GM19463 (cell line): ENCODE results near the gene RAPGEF5.

Source experiments
- ATAC-seq: cut with Tn5 transposase; IDR thresholded peaks from one replicate; pipeline ENCODE4 v1.9.1; 2021; ENCODE audit warnings: mild to moderate bottlenecking, moderate library complexity; ENCODE audit not compliant: unreplicated experiment

RAPGEF5 gene

DNA sequence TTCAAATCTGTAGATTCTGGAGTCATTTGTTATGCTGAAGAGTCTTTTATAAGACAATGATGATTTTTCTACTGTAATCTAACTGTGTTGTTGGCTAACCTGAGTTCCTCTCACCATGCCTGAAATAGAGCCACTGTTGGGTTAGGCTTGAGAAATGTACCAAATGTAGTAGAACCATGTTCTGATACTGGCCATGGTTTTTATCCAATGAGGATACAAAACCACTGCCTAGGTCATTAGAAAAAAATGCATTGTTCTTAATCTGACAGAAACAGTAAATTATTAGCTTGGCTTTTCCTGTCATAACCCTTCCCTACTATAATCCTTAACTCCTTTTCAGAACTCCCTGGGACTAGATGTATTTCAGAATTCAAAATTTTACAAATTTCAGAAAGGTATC is 86.6 kb downstream of the RAPGEF5 start:
- ATAC-seq = no peak

DNA sequence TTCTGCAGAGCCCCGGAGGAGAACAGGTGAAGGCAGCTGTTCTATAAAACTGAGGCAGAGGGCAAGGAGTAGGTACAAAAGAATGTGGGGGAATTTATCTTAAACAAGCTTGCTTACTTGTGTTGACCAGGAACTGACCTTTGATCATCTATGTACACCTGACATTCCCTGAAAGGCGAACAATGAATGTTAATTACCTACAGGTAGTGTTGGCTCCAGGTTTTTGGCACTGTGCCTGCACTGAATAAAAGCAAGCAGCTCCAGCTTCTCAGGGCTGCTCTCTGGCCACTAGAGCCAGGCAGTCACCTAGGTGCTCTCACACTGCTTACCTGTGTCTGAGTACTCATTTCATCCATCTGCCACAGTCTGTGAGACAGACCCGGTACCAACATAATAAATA is 87.0 kb downstream of the RAPGEF5 start:
- ATAC-seq = no peak

DNA sequence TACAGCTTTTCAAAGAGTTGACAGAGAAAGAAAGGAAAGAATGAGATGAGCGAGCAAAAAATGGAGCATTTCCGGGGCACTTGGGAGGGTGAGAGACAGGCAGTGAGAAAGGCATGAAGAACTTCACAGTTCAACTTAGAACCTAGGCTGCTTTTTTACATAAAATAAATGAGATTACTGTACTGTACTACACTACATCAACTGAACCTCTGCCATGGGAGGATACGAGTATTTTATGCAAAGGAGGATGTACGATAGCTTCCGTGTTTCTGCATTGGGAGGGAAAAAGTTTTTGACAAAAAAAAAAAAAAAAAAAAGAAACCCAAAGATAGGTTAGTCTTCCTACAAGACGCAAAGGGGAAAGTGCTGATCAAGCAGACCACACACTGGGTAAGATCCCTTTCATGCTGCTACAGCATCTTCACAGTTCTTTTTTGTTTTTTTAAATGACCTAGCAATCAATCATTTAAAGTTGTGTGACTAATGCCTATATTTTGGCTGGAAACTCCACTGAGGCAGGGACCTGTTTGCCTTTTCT is 88.0 kb downstream of the RAPGEF5 start:
- no peak for ATAC-seq

DNA sequence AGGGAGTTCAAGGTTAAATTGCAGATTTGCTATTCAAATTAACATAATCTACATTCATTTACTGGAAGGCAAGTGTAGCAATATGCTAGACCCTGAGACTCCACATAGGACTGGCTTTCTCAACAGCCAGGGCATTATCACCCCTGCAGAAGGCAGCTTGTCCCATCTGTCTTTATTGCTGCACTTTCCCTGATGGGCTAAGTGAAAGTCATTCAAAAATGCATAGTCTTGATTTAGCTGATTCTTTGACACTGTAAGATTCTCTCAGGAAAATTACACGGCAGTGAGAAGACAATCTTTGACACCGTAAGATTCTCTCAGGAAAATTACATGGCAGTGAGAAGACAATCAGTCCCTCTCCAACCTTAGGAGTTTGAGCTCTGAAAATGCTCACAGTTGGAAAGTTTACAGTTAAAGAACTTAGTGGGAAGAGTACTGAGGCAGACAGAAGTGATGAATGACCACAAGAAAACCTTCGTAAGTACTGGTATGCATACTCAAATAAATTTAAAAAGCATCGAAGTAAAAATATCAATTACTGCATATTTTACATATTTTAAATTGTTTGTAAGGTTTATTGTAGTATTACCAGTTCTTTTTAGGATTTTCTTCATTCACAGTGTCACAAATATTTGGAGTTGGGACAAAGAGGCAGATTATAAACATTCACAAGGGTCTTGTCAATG is 88.9 kb downstream of the RAPGEF5 start:
- no peak for ATAC-seq

DNA sequence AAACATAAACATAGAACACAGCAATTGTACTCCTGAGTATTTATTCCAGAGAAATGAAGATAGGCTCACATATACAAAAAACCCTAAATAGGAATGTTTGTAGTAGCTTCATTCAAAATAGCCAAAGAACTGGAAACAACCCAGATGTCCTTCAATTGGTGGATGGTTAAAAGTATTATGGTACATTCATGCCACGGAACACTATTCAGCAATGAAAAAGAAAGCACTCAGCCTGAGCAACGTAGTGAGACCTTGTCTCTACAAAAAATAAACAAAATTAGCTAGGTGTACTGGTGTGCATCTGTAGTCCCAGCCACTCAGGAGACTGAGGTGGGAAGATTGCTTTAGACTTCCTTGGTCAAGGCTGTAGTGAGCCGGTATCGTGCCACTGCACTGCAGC is 94.4 kb downstream of the RAPGEF5 start:
- ATAC-seq = no peak

DNA sequence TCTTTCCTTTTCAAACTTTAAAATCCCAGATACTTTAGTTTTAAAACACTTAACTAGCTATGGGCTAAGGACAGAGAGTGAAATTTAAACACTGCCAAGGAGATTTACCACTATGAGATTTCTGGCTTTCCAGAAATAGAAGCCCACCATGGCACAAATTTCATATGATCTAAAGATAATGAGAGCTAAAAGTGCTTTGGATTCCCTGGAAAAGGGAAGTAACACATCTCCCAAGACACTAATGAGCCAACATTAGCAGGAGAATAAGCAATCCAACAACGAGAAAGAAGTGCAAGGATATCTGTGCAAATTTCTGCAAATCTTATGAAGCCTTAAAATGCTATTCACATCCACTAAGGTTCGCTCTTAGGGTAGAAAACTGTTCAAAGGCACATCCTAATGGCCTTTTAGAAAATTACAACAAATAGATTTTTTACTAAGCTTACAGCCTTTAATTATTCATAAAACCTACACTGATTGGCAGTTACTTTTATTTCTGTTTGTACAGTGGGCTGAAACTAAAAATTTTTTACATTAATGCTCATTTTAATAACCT is 100.3 kb downstream of the RAPGEF5 start:
- ATAC-seq = no peak

DNA sequence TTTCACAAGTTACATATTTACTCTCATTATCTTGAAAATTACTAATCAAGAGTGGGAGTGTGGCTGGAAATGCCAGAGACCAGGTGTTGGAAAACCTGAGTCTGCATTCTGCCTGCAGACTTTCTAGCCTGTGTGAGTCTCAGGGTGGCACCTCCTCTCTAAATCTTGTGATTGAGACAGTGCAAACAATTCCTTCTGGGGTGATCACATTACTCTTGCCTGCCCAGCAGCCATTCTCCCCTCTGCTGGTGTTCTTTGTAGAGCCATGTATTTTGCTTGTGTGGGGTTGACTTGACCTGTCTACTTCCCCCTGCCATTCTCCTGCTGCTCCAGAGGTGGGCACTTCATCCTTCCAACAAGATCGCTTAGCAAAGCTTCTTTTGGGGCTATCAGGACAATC is 101.1 kb downstream of the RAPGEF5 start:
- no peak for ATAC-seq

DNA sequence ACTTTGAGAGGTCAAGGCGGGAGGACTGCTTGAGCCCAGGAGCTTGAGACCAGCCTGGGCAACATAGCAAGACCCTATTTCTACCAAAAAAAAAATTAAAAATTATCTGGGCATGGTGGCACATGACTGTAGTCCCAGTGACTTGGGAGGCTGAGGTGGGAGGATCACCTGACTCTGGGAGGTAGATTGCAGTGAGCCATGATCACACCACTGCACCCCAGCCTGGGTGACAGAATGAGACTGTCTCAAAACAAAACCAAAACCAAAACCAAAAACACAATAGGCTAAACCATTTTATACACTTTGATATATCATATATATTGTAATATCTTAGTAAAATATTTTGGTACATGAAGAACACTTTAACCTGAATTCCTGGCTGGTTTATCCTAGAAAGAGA is 101.6 kb downstream of the RAPGEF5 start:
- ATAC-seq = no peak

DNA sequence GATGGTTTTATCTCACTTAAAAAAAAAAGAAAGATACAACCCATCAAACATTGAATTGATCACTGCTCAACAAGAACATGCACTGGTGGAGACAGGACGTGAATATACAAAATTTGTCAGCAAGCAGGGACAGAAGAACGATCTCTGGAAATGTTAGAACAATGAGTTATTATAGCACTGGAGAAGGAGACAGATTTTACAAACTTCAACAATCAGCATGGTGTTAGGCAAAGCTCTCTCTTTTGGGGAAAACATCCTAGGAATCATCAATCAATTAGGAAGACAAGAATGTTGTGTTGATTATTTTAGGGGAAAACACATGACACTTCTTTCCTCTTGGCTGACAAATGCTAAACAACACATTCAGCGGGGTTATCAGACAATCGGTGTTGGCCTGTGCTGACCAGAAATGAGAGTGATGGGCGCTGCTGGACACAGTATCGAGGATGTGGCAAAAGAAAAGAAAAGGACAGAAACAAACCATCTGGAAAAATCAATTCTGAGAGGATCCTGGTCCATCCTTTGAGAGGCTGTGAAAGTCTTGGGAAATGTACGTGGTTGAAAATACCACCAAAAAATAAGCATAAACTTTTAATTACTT is 103.9 kb downstream of the RAPGEF5 start:
- no peak for ATAC-seq

DNA sequence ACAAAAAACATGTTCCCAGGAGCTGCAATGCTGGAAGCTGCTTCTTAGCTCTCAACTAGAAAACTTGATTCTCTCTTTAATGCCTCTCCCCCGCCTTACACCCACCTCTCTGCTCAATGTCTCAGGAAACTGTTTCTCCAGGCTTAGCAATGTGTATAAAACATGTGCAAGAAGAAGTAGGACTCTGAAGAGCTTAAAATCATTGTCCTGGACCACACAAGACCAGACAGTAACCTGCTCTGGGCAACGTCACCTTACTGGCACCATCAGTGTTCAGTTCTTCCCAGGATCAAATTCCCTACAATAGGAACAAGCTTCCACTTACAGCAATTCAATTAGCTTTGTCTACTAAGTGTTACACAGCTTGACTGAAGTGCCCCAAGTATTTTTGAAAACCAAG is 104.9 kb downstream of the RAPGEF5 start:
- no peak for ATAC-seq

DNA sequence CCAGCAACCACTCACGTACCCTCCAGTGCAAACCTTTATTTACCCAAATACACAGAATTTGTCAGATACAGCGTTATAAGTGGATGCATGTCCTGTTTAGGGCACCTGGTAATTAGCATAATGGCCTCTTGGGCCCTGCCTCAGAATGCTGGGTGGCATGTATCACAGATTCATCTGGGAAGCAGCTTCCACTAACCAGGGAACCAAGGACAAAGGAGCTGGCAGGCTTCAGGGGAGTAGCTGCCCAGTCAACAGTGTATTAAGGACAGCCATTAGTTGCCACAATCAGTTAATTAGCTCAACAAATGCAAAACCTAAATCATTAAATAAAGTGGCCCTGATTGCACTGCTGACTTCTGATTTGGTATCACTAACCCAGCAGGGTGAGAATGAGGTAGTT is 105.7 kb downstream of the RAPGEF5 start:
- no peak for ATAC-seq

DNA sequence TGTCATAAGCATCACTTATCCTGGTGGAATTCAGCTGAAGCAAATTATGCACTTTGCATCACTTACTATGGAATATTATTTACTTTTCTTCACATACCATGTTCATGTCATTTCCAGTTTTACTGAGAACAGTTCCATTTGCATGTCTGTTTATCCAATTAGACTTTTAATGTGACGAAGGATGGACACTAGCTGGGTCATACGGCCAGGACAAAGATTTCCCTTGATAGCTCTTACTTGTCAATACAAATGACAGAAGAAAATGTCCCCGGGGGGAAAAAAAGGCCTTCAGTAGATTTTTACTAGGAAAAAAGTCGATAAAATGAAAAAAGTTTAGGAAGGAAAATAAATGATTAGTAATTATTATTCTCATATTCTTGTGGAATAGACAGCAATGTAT is 106.6 kb downstream of the RAPGEF5 start:
- ATAC-seq = no peak

DNA sequence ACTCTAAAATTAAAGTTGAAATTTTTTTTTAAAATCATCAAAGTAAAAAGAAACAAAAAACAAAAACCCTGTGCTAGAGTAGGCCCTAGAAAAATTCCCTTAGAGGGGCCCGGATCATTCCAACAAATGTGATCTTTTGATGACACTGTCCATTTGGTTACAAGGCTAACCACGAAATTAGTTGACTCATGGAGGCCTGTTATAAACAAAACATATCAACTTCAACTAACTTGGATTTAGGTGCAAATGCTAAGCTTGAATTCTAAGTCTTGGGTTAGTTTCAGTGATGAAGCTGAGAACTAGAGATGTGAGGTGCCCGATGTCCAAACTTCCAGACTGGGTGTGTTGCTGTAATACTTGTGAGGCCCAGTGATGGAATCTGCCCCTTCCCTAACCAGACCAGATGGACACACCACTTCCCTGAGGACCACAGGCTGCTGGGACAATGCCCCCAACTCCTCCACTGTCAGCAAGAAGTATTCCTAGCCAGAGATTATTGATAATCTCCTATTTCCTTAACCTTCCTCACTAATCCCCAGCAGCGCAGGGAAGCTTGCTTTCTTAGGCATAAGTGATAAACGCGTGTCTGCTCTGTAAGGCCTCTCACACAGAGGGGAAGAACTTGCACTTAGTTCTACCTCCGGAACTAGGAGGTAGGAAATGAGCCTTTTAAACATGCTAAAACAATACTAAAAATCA is 108.7 kb downstream of the RAPGEF5 start:
- no peak for ATAC-seq

DNA sequence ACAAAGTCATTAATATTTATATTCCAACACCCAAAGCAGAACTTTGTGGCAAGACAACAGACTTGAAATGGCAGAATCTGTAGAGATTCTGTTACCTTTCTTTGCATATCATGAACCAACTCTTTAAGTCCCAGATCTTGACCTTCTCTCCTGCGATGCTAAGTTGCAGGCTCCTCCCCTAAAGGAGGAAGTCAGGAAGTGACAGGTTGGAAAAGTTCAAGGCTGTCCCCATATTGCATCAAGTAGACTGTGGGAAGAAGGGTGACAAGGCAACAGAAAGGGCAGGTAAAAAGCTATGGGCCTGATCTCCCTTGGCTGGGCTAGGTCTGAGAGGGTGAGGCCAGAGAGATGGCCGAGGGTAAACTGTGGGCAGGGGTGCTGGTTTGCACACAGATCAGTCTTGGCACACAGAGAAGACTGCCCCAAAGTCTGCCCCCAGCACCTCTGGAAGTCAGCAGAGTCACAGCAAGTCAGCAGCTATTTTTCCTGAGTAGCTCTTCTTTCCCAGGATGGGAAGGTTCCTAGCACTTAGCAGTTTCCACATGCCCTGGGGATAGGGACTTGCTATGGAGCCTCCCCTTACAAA is 115.1 kb downstream of the RAPGEF5 start:
- no peak for ATAC-seq

DNA sequence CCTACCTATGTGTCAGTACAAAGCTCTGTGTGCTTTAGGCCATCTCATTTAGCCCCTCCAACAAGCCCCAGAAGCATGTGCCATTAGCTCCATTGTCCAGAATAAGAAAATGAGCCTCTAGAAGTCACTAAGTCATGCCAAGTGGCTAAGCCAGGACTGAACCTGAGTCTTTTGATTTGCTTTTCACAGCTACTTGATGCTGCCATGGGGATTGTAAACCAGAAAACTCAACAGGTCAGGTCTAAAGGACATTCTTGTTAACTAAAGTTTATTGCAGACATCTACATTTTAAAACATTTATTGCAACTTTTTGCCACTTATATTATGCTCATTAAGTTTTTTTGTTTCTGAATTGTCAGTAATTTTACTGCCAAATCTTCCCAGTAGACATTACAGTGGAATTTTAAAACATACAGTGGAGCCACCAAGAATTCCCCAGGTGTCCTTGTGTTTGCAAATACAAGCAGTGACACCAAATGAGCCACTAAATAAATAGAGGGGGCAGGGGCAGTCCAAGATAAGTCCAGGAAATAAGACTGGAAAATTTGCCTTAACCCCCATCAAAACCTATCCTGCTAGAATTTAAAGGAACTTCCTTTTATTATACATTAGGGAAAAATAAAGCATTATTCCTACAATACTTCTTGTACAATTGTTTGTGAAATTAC is 115.9 kb downstream of the RAPGEF5 start:
- no peak for ATAC-seq

DNA sequence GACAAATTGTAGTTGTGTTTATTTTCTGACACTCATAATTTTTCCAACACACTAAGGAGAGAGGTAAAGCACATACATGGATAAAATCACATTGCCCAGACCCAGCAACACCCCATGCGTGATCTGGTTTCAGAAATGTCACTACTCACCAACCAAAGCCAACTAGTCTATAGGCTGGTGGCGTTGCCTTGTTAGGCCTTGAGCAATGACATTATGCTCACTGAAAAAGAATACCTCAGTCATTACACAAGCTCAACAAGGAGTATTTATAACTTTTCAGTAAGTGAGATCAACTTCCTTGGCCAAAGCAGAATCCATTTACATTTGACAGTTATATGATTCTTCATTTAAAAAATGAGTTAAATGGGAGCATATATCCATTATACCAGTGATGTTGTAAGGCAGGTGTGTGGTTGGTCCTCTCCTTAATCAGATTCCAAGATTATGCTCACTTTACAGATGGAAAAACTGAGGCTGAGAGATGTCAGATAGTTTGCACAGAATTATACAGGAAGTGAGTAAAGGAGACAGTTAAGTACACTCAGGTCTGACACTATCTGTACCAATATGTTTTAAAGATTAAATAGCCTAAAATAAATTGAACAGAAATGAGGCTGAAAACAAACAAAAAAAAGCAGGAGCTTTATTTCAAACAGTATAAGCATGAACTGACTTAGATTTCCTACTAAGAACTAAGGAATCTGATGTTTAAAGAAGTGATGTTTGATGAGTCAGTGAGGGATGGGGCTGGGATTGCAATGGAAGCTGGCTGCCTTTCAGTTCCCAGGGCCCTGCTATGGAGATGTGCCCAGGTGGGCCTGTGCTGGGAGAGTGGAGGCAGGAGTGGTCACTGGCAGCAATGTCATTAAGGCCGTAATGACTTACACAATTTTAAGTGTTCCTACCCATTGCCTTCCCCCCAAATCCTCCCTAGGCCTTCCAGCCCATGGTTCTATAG is 118.3 kb downstream of the RAPGEF5 start:
- no peak for ATAC-seq

DNA sequence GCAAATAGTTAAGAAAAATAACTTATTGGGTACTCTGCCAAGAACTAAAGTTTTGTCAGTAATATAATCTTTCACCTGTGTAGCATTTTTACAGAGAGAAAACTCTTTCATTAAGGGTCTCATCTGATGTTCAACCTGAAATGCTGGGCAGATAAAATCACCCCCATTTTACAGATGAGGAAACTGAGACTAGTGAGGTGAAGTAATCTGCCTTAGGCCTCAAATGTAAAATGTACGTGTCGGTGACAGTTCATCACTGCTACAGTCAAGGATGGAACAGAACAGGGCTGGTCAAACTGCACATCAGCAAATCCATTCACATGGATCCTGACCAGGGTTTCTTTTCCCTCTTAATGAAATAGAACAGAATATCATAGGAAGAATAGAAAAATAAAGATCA is 121.8 kb downstream of the RAPGEF5 start:
- ATAC-seq = no peak

DNA sequence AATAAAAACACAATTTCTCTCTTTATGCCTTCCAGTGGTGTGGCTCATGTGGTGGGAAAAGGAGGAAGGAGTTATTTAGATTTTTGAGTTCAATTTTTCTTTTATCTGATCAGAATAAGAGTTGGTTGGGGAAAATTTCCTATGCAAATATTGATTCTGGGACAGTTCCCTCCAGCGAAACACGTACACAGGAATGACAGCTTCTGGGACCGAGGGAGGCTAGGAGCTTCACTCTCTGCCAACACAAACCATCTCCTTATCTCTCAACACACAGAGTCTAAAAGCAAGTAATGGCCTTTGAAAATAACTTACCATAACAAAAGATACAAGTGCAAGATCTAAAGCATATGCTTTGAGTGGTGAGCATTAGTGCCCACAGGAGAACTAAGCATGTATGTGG is 122.7 kb downstream of the RAPGEF5 start:
- no peak for ATAC-seq

DNA sequence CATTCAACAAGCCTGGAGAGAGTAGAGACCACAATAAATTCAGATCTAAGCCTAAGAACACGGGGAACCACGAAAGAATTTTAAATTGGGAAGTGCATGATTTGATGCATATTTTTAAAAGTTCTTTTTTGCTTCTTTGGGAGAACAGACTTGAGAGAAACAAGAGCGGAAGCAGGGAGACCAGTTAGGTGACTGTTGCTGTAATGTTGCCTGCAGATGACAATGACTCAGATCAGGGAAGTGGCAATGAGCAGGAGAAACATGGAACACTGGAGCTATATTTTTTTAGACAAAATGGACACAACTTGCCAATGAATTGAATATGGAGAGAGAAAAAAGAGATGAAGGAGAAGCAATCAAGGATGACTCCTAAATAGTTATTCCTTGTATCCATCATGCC is 125.1 kb downstream of the RAPGEF5 start:
- ATAC-seq = no peak

DNA sequence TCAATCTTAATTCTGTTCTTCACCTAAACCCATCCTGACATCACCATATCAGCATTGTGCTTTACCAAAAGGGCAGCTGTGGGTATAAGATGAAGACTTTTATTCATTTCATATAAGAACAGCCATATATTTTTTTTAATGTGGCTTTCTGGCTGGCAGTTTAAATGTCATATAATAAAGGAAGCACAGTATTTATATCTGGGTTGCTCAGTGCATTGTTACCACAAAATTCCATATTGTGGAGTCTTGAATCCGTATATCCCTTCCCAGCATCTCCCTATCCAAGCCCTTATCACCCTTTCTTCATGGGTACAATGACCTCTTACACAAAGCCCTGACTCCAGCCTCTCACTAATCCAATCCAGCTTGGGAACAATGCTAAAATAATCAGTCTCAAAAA is 125.8 kb downstream of the RAPGEF5 start:
- ATAC-seq = no peak
